Measurements from ENCODE around the gene ADRM1. TPM values are rescaled to one million over a fixed set of nuclear protein-coding genes. Genes with fewer than 3 reads are reported as not detected.

The ADRM1 gene
- total and polyA plus RNA-seq, 2 experiments from 2014 or later: 206 to 243 TPM

DNA sequence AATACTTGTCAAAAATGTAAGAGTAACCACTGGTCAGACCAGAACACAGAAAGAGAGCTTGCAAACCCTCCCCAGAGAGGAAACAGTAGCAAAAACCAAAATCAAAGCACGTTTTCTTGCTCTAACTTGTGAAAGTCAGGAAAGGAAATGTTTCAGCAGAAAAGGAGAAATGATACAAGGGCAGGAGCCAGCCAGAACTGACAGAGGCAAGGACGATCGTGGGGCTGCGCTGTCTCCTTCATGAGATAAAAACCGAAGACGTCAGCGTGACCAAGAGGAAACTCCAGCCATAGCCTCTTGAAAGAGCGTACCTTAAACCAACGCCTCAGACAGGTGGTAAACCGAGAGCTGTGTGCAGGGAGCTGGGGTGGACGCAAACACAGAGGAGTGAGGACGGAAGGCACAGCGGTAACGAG is 36.9 kb downstream of the ADRM1 start (continued):
- TF ChIP-seq NANOG (IDR thresholded peaks at IDR 0.05; ENCODE audit: borderline replicate concordance): no peak
- TF ChIP-seq, protein P1, sequence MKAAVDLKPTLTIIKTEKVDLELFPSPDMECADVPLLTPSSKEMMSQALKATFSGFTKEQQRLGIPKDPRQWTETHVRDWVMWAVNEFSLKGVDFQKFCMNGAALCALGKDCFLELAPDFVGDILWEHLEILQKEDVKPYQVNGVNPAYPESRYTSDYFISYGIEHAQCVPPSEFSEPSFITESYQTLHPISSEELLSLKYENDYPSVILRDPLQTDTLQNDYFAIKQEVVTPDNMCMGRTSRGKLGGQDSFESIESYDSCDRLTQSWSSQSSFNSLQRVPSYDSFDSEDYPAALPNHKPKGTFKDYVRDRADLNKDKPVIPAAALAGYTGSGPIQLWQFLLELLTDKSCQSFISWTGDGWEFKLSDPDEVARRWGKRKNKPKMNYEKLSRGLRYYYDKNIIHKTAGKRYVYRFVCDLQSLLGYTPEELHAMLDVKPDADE (IDR thresholded peaks at IDR 0.05): no peak
- TF ChIP-seq EZH2 (IDR thresholded peaks at IDR 0.05; ENCODE audit: low read depth, unreplicated experiment): no peak

DNA sequence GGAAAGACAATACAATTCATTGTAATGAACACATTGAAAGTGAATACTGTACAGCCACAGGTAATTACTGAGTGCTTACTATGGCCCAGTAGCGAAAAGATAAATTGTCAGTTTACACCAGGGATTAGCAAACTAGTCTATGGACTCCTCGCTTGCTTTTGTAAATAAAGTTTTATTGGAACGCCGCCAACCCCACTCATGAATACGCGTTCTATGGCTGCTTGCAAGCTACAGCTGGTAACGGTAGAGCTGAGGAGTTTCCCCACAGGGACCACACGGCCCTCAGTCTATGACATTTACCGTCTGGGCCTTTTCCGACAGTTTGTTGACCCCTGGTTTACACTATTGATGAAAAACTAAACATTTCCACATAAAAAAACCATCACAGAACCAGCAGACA is 40.1 kb downstream of the ADRM1 start:
- H3K27ac Mint-ChIP-seq: no peak overlapping the region
- no peak for ATAC-seq
- H3K4me1 ChIP-seq (ENCODE audit: insufficient read depth): no peaks in the 10 kb centered on the region
- TF ChIP-seq EZH2phosphoT487 (IDR thresholded peaks at IDR 0.05; ENCODE audit: unreplicated experiment) (no peak), JUNB (IDR thresholded peaks at IDR 0.05; ENCODE audit: unreplicated experiment) (no peak), ZNF114 (CRISPR knock-in tag; IDR thresholded peaks at IDR 0.05) (no peak), NANOG (IDR thresholded peaks at IDR 0.05; ENCODE audit: borderline replicate concordance) (no peak), EZH2 (IDR thresholded peaks at IDR 0.05; ENCODE audit: low read depth, unreplicated experiment) (no peak), CREB1 (CRISPR knock-in tag; IDR thresholded peaks at IDR 0.05; ENCODE audit: low read depth) (no peak), ZNF331 (CRISPR knock-in tag; IDR thresholded peaks at IDR 0.05; ENCODE audit: low read depth) (no peak), STAT1 (IDR thresholded peaks at IDR 0.05; ENCODE audit: unreplicated experiment) (no peak), POLR2AphosphoS5 (IDR thresholded peaks at IDR 0.05; ENCODE audit: low read depth) (no peak)
- TF ChIP-seq, protein P2, sequence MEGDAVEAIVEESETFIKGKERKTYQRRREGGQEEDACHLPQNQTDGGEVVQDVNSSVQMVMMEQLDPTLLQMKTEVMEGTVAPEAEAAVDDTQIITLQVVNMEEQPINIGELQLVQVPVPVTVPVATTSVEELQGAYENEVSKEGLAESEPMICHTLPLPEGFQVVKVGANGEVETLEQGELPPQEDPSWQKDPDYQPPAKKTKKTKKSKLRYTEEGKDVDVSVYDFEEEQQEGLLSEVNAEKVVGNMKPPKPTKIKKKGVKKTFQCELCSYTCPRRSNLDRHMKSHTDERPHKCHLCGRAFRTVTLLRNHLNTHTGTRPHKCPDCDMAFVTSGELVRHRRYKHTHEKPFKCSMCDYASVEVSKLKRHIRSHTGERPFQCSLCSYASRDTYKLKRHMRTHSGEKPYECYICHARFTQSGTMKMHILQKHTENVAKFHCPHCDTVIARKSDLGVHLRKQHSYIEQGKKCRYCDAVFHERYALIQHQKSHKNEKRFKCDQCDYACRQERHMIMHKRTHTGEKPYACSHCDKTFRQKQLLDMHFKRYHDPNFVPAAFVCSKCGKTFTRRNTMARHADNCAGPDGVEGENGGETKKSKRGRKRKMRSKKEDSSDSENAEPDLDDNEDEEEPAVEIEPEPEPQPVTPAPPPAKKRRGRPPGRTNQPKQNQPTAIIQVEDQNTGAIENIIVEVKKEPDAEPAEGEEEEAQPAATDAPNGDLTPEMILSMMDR (conservative IDR thresholded peaks at IDR 0.05; ENCODE audit: low read depth in 2 of 2): no peak
- TF ChIP-seq, protein P3, sequence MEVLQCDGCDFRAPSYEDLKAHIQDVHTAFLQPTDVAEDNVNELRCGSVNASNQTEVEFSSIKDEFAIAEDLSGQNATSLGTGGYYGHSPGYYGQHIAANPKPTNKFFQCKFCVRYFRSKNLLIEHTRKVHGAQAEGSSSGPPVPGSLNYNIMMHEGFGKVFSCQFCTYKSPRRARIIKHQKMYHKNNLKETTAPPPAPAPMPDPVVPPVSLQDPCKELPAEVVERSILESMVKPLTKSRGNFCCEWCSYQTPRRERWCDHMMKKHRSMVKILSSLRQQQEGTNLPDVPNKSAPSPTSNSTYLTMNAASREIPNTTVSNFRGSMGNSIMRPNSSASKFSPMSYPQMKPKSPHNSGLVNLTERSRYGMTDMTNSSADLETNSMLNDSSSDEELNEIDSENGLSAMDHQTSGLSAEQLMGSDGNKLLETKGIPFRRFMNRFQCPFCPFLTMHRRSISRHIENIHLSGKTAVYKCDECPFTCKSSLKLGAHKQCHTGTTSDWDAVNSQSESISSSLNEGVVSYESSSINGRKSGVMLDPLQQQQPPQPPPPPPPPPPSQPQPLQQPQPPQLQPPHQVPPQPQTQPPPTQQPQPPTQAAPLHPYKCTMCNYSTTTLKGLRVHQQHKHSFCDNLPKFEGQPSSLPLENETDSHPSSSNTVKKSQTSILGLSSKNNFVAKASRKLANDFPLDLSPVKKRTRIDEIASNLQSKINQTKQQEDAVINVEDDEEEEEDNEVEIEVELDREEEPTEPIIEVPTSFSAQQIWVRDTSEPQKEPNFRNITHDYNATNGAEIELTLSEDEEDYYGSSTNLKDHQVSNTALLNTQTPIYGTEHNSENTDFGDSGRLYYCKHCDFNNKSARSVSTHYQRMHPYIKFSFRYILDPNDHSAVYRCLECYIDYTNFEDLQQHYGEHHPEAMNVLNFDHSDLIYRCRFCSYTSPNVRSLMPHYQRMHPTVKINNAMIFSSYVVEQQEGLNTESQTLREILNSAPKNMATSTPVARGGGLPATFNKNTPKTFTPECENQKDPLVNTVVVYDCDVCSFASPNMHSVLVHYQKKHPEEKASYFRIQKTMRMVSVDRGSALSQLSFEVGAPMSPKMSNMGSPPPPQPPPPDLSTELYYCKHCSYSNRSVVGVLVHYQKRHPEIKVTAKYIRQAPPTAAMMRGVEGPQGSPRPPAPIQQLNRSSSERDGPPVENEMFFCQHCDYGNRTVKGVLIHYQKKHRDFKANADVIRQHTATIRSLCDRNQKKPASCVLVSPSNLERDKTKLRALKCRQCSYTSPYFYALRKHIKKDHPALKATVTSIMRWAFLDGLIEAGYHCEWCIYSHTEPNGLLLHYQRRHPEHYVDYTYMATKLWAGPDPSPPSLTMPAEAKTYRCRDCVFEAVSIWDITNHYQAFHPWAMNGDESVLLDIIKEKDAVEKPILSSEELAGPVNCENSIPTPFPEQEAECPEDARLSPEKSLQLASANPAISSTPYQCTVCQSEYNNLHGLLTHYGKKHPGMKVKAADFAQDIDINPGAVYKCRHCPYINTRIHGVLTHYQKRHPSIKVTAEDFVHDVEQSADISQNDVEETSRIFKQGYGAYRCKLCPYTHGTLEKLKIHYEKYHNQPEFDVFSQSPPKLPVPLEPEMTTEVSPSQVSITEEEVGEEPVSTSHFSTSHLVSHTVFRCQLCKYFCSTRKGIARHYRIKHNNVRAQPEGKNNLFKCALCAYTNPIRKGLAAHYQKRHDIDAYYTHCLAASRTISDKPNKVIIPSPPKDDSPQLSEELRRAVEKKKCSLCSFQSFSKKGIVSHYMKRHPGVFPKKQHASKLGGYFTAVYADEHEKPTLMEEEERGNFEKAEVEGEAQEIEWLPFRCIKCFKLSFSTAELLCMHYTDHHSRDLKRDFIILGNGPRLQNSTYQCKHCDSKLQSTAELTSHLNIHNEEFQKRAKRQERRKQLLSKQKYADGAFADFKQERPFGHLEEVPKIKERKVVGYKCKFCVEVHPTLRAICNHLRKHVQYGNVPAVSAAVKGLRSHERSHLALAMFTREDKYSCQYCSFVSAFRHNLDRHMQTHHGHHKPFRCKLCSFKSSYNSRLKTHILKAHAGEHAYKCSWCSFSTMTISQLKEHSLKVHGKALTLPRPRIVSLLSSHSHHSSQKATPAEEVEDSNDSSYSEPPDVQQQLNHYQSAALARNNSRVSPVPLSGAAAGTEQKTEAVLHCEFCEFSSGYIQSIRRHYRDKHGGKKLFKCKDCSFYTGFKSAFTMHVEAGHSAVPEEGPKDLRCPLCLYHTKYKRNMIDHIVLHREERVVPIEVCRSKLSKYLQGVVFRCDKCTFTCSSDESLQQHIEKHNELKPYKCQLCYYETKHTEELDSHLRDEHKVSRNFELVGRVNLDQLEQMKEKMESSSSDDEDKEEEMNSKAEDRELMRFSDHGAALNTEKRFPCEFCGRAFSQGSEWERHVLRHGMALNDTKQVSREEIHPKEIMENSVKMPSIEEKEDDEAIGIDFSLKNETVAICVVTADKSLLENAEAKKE (CRISPR knock-in tag; IDR thresholded peaks at IDR 0.05): no peak
- TF ChIP-seq, protein P4, sequence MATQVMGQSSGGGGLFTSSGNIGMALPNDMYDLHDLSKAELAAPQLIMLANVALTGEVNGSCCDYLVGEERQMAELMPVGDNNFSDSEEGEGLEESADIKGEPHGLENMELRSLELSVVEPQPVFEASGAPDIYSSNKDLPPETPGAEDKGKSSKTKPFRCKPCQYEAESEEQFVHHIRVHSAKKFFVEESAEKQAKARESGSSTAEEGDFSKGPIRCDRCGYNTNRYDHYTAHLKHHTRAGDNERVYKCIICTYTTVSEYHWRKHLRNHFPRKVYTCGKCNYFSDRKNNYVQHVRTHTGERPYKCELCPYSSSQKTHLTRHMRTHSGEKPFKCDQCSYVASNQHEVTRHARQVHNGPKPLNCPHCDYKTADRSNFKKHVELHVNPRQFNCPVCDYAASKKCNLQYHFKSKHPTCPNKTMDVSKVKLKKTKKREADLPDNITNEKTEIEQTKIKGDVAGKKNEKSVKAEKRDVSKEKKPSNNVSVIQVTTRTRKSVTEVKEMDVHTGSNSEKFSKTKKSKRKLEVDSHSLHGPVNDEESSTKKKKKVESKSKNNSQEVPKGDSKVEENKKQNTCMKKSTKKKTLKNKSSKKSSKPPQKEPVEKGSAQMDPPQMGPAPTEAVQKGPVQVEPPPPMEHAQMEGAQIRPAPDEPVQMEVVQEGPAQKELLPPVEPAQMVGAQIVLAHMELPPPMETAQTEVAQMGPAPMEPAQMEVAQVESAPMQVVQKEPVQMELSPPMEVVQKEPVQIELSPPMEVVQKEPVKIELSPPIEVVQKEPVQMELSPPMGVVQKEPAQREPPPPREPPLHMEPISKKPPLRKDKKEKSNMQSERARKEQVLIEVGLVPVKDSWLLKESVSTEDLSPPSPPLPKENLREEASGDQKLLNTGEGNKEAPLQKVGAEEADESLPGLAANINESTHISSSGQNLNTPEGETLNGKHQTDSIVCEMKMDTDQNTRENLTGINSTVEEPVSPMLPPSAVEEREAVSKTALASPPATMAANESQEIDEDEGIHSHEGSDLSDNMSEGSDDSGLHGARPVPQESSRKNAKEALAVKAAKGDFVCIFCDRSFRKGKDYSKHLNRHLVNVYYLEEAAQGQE (IDR thresholded peaks at IDR 0.05; ENCODE audit: unreplicated experiment): no peak

More for the DNA sequence above, 40.1 kb downstream of the ADRM1 start:
- Mint-ChIP-seq H3K4me1 (no peaks in the 10 kb centered on the region), H3K9me3 (peaks cover 2% of the 10 kb centered on the region; the same call in 2 of the 3 replicates), H3K27me3 (ENCODE audit: insufficient read depth, low read depth, poor library complexity) (peaks cover 6% of the 10 kb centered on the region), H3K36me3 (ENCODE audit: low read depth) (peaks cover 75% of the 10 kb centered on the region), H3K4me3 (no peak overlapping the region)
- H3K36me3 ChIP-seq (ENCODE audit: insufficient read depth): peaks cover 39% of the 10 kb centered on the region
- peaks cover 22% of the 10 kb centered on the region for H3F3A ChIP-seq (replicated peaks; ENCODE audit: low read depth)
- H3K4me2 ChIP-seq: no peak overlapping the region
- no peaks in the 10 kb centered on the region for H3K27me3 ChIP-seq (ENCODE audit: insufficient read depth)
- peak overlapping the region; percentile 69; the same call in 1 of the 2 replicates for H3K27ac ChIP-seq (ENCODE audit: low read depth)
- DNase-seq (ENCODE audit: low spot score): no peak
- no peak overlapping the region for H3K4me3 ChIP-seq
- peaks cover 14% of the 10 kb centered on the region; the same call in 1 of the 2 replicates for H3K79me2 ChIP-seq (replicated peaks; ENCODE audit: insufficient read depth)
- no peaks in the 10 kb centered on the region; the same call in 1 of the 2 replicates for H4K20me1 ChIP-seq (replicated peaks; ENCODE audit: insufficient read depth)
- no peak overlapping the region for H2AFZ ChIP-seq
- H3K9me2 ChIP-seq (ENCODE audit: insufficient read depth): no peaks in the 10 kb centered on the region

Data from GM23338 (cell line).